NCI-H1417 (cell line): ENCODE data around the gene C2CD4D.
"Not testable (repeated sequence)": the region's sequence is repeated elsewhere in the genome, so short reads cannot be mapped to it uniquely, and the experiment has no call there.

ENCODE experiments used
- DNase-seq, 3 experiments: peaks; one replicate each; lab custom pipeline; 2025; lab: John Stamatoyannopoulos, UW

C2CD4D gene

GRCh38 chr1:151858886-151859665 is 19.5 kb upstream of the C2CD4D start:
- no peak for DNase-seq

GRCh38 chr1:151858030-151858746 is 18.6 kb upstream of the C2CD4D start:
- DNase-seq, result no peak

GRCh38 chr1:151855933-151856332 is 16.3 kb upstream of the C2CD4D start:
- DNase-seq, result no peak

GRCh38 chr1:151855516-151855915 is 15.9 kb upstream of the C2CD4D start:
- not testable (repeated sequence) for DNase-seq

GRCh38 chr1:151854658-151855057 is 15.0 kb upstream of the C2CD4D start:
- no peak for DNase-seq

- DNase-seq, result no peak
These were observed 13.9 kb upstream of the C2CD4D start, which contains the start of gene THEM5 for GRCh38 chr1:151853411-151853943. Gene THEM5, minus strand, starts transcription at chr1:151853712. Its CDS starts 147 bp downstream, at chr1:151853565.

GRCh38 chr1:151852733-151853132 is 13.1 kb upstream of the C2CD4D start:
- DNase-seq, result no peak

GRCh38 chr1:151851886-151852285 is 12.3 kb upstream of the C2CD4D start:
- DNase-seq, result no peak

GRCh38 chr1:151849871-151850270 is 10.3 kb upstream of the C2CD4D start:
- no peak for DNase-seq

- DNase-seq, result no peak
These were observed 9.5 kb upstream of the C2CD4D start for GRCh38 chr1:151849126-151849525.

- DNase-seq, result no peak
These were observed 8.4 kb upstream of the C2CD4D start for GRCh38 chr1:151847867-151848596.

GRCh38 chr1:151846686-151847237 is 7.1 kb upstream of the C2CD4D start:
- no peak for DNase-seq

GRCh38 chr1:151846062-151846568 is 6.5 kb upstream of the C2CD4D start:
- no peak for DNase-seq

- no peak for DNase-seq
These were observed 3.8 kb upstream of the C2CD4D start for GRCh38 chr1:151843398-151843797.

- no peak for DNase-seq
These were observed 1.5 kb upstream of the C2CD4D start for GRCh38 chr1:151841141-151841540.

- DNase-seq, result no peak
These were observed 801 bp upstream of the C2CD4D start for GRCh38 chr1:151840421-151840820.

- no peak for DNase-seq
These were observed 573 bp downstream of the C2CD4D start for GRCh38 chr1:151839082-151839412.

- no peak for DNase-seq
These were observed 1.2 kb downstream of the C2CD4D start for GRCh38 chr1:151838222-151839081.

- no peak for DNase-seq
These were observed 1.8 kb downstream of the C2CD4D start for GRCh38 chr1:151837884-151838221.

- DNase-seq, result no peak
These were observed 2.4 kb downstream of the C2CD4D start for GRCh38 chr1:151837197-151837596.

- no peak for DNase-seq
These were observed 4.0 kb downstream of the C2CD4D start for GRCh38 chr1:151835596-151835995.
